Gastrocnemius medialis (tissue), 4 donors: ENCODE measurements around the gene CERS6. TPM values are rescaled to one million over a fixed set of nuclear protein-coding genes. Genes with fewer than 3 reads are reported as not detected.

Experiments
- ATAC-seq, 2 donors: fragments of 150-250 bp; one replicate each; pipeline ENCODE4 v1.9.1; 2016
- DNase-seq, 2 donors: peaks; one replicate each; pipeline ENCODE4 v3.0.0-alpha.2; 2019
- H3K27ac ChIP-seq, 4 donors: fragments of 200-600 bp; sonication (generic); 1 replicate in 1 of 4; 2 replicates in 3 of 4; pipeline ENCODE4 v1.5.1; 2016 to 2018; ENCODE audit warnings: mild to moderate bottlenecking in 2 of 4, moderate library complexity in 1 of 4
- H3K27me3 ChIP-seq, 3 donors: fragments of 200-600 bp; sonication (generic) in 2 of 3; 1 replicate in 1 of 3; 2 replicates in 2 of 3; pipeline versions ENCODE4 v1.5.1 to v1.6.0; 2016 to 2019; ENCODE audit warnings: mild to moderate bottlenecking in 1 of 3, moderate library complexity in 1 of 3
- H3K36me3 ChIP-seq, 2 donors: fragments of 200-600 bp; sonication (generic) in 1 of 2; one replicate each; pipeline ENCODE4 v1.5.1; 2017 to 2018
- H3K4me1 ChIP-seq, 2 donors: fragments of 200-600 bp; sonication (generic) in 1 of 2; one replicate each; pipeline ENCODE4 v1.5.1; 2016 to 2017; ENCODE audit warnings: mild to moderate bottlenecking in 2 of 2
- H3K4me3 ChIP-seq, 4 donors: fragments of 200-600 bp; sonication (generic) in 3 of 4; 1 replicate in 1 of 4; 2 replicates in 3 of 4; pipeline ENCODE4 v1.5.1; 2016 to 2019; ENCODE audit warnings: mild to moderate bottlenecking in 2 of 4
- H3K9me3 ChIP-seq, 3 donors: fragments of 200-600 bp; sonication (generic) in 2 of 3; 1 replicate in 1 of 3; 2 replicates in 2 of 3; pipeline ENCODE4 v1.5.1; 2016 to 2019
- POLR2A ChIP-seq, 2 donors: fragments of 450-650 bp; IDR thresholded peaks; one replicate each; pipeline ENCODE4 v1.6.1; 2017; ENCODE audit warnings: antibody characterized with exemption in 2 of 2, mild to moderate bottlenecking in 2 of 2, moderate library complexity in 2 of 2
- in situ Hi-C, 4 donors: fragments of 200-750 bp; cut with MboI; loops; one replicate each; pipeline versions ENCODE4 v1.15.0 to v1.8.0; 2017; ENCODE audit warnings: low sequenced_read_pairs in 4 of 4
- intact Hi-C: fragments of 100-400 bp; cut with DNase I; formaldehyde crosslinking; loops from one replicate; pipeline ENCODE4 v1.15.1; 2023; ENCODE audit warnings: low total_unique reads
- microRNA-seq, 2 donors: library from miRNA; unstranded; fragments of <30 nt; microRNA quantifications; one replicate each; pipeline ENCODE4, GENCODE V29; 2016; ENCODE audit warnings: borderline replicate concordance in 2 of 2
- total RNA-seq, 4 donors: library from RNA; depleted of rRNA; stranded (reverse); fragments of >200 nt; gene quantifications; one replicate each; pipeline versions ENCODE4 v1.1.0 to v1.2.3, GENCODE V29; 2016
- TF ChIP-seq, protein P1 (sequence below), 5 experiments: fragments of 450-650 bp in 3 of 5; fragments of 200-600 bp in 2 of 5; sonication (generic) in 2 of 5; IDR thresholded peaks in 4 of 5; conservative IDR thresholded peaks in 1 of 5; 1 replicate in 4 of 5; 2 replicates in 1 of 5; pipeline ENCODE4 v1.5.1; 2016 to 2019; ENCODE audit warnings: antibody characterized with exemption in 5 of 5, mild to moderate bottlenecking in 3 of 5, moderate library complexity in 3 of 5

CERS6 gene
- total RNA-seq, 4 donors from 2014 or later = 11.9 to 18.0 (median 14.7) TPM

DNA sequence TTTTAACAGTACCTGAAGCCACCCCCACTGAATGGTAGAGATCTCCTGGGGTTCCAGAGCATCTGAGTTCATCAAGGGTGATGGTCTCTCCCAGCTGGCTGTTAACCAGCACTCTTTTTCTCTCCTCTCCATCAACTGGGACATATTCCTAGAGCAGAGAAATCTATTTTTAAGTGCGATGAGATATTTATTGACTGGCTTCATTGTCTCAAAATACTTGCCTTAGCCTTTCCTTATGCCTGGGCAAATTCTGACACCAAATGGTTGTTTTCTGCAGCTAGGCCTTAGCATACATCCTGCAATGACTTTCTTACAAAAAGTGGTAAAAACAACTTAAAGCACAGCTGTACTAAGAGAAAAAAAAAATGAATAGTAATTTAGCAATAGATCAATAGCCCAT is 365.9 kb downstream of the CERS6 start:
- H3K9me3 ChIP-seq = no peaks in the 10 kb centered on the region
- H3K4me1 ChIP-seq = peaks cover 7 to 8% of the 10 kb centered on the region in 2 donors
- TF ChIP-seq, protein P1, sequence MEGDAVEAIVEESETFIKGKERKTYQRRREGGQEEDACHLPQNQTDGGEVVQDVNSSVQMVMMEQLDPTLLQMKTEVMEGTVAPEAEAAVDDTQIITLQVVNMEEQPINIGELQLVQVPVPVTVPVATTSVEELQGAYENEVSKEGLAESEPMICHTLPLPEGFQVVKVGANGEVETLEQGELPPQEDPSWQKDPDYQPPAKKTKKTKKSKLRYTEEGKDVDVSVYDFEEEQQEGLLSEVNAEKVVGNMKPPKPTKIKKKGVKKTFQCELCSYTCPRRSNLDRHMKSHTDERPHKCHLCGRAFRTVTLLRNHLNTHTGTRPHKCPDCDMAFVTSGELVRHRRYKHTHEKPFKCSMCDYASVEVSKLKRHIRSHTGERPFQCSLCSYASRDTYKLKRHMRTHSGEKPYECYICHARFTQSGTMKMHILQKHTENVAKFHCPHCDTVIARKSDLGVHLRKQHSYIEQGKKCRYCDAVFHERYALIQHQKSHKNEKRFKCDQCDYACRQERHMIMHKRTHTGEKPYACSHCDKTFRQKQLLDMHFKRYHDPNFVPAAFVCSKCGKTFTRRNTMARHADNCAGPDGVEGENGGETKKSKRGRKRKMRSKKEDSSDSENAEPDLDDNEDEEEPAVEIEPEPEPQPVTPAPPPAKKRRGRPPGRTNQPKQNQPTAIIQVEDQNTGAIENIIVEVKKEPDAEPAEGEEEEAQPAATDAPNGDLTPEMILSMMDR (IDR thresholded peaks at IDR 0.05 in 4 of 5, conservative IDR thresholded peaks at IDR 0.05 in 1 of 5) = no peak
- TF ChIP-seq POLR2A (IDR thresholded peaks at IDR 0.05) = no peak
- H3K4me3 ChIP-seq = no peak overlapping the region
- H3K27me3 ChIP-seq = no peaks in the 10 kb centered on the region
- DNase-seq (no peak), ATAC-seq (no peak)
- H3K36me3 ChIP-seq = no peaks in the 10 kb centered on the region
- no peak overlapping the region for H3K27ac ChIP-seq
- intact Hi-C loops = no loop called here
- in situ Hi-C loops = no loop called here

Small RNAs within 50 kb of the gene (microRNA-seq; reads per million reads assigned to microRNA genes)
- gene MIR4774 = 0 reads per million in 2 donors

Other genes starting within 250 kb of the CERS6 start
- gene STK39, start 208.7 kb upstream of the CERS6 start, total RNA-seq = 1 to 10 TPM in 3 of 4 donors, under 1 TPM in 1; 0.66 to 2.9 (median 1.9) TPM